H1 (cell line): Measurements from ENCODE around the gene SLC25A21. TPM values are rescaled to one million over a fixed set of nuclear protein-coding genes. Genes with fewer than 3 reads are reported as not detected.

ENCODE experiments used
- CTCF ChIA-PET: fragments of 300-600 bp; sonication (Branson Sonifier 250); formaldehyde crosslinking; loops from one replicate; lab custom pipeline; 2021; ENCODE audit not compliant: partially characterized antibody; lab: Charles Lee
- POLR2A ChIA-PET: fragments of 300-600 bp; sonication (Branson Sonifier 250); formaldehyde crosslinking; loops from one replicate; lab custom pipeline; 2021; ENCODE audit warnings: inconsistent platforms; ENCODE audit not compliant: partially characterized antibody; lab: Charles Lee
- DNase-seq, 2 experiments: peaks; one replicate each; pipeline versions ENCODE4 v3.0.0 to v3.0.0-alpha.2; 2010 to 2022; ENCODE audit warnings: low spot score in 2 of 2, low read depth in 1 of 2, mixed read lengths in 1 of 2
- FAIRE-seq: peaks from 2 replicates; lab custom pipeline; 2011; peaks lifted over from hg19 to GRCh38; lab: Jason Lieb, UNC
- H2AFZ ChIP-seq: 2 replicates; pipeline ENCODE4 v1.8.1; 2012; ENCODE audit warnings: low read length, inconsistent platforms
- H2AK5ac ChIP-seq: 2 replicates; pipeline ENCODE4 v1.6.1; 2013; ENCODE audit warnings: low read depth, low read length
- H2BK120ac ChIP-seq: replicated peaks from 2 replicates; pipeline ENCODE3; 2013; ENCODE audit warnings: low read depth, low read length, inconsistent platforms
- H2BK12ac ChIP-seq: 2 replicates; pipeline ENCODE4 v1.6.1; 2013; ENCODE audit warnings: low read depth, low read length
- H2BK15ac ChIP-seq: 2 replicates; pipeline ENCODE4 v1.6.1; 2013; ENCODE audit warnings: low read length
- H2BK20ac ChIP-seq: 2 replicates; pipeline ENCODE4 v1.6.1; 2013; ENCODE audit warnings: low read length
- H2BK5ac ChIP-seq: 2 replicates; pipeline ENCODE4 v1.6.1; 2013; ENCODE audit warnings: low read depth, low read length
- H3K14ac ChIP-seq: 2 replicates; pipeline ENCODE4 v1.6.1; 2013; ENCODE audit warnings: inconsistent platforms; ENCODE audit not compliant: insufficient read length
- H3K18ac ChIP-seq: 2 replicates; pipeline ENCODE4 v1.6.1; 2013; ENCODE audit warnings: low read length; ENCODE audit errors: extremely low read depth
- H3K23ac ChIP-seq: 2 replicates; pipeline ENCODE4 v1.6.1; 2013; ENCODE audit warnings: inconsistent platforms; ENCODE audit not compliant: insufficient read length
- H3K23me2 ChIP-seq: 2 replicates; pipeline ENCODE4 v1.6.1; 2013; ENCODE audit warnings: low read depth, low read length
- H3K27ac ChIP-seq: 2 replicates; pipeline ENCODE4 v1.6.1; 2011; ENCODE audit warnings: low read depth, low read length, inconsistent platforms
- H3K27me3 ChIP-seq, 4 experiments: replicated peaks in 1 of 4; 1 replicate in 1 of 4; 2 replicates in 3 of 4; pipeline versions ENCODE4 v1.6.1 to v1.8.1; 2011 to 2013; ENCODE audit warnings: low read length in 3 of 4, mild to moderate bottlenecking in 3 of 4, inconsistent platforms in 2 of 4, mixed read lengths in 2 of 4, moderate library complexity in 1 of 4; ENCODE audit not compliant: control insufficient read depth in 3 of 4, insufficient read depth in 3 of 4; ENCODE audit errors: extremely low read depth in 1 of 4
- H3K36me3 ChIP-seq, 4 experiments: 2 replicates each; pipeline versions ENCODE4 v1.6.1 to v1.8.1; 2011 to 2013; ENCODE audit warnings: mild to moderate bottlenecking in 4 of 4, low read length in 3 of 4, moderate library complexity in 2 of 4, control low read depth in 1 of 4, inconsistent platforms in 1 of 4; ENCODE audit not compliant: insufficient read depth in 4 of 4, control insufficient read depth in 2 of 4
- H3K4ac ChIP-seq: replicated peaks from 2 replicates; pipeline ENCODE3; 2013; ENCODE audit warnings: low read length, low read depth, mixed read lengths, inconsistent platforms; ENCODE audit not compliant: insufficient read length
- H3K4me1 ChIP-seq, 4 experiments: replicated peaks in 1 of 4; 1 replicate in 1 of 4; 2 replicates in 3 of 4; pipeline versions ENCODE4 v1.6.1 to v1.8.1; 2011 to 2013; ENCODE audit warnings: low read length in 3 of 4, inconsistent platforms in 2 of 4, mixed read lengths in 1 of 4; ENCODE audit not compliant: insufficient read depth in 4 of 4, control insufficient read depth in 3 of 4
- H3K4me2 ChIP-seq, 2 experiments: 2 replicates each; pipeline versions ENCODE4 v1.6.1 to v1.8.1; 2011 to 2013; ENCODE audit warnings: low read depth in 2 of 2, low read length in 2 of 2, control low read depth in 1 of 2, inconsistent platforms in 1 of 2, mild to moderate bottlenecking in 1 of 2; ENCODE audit not compliant: insufficient read depth in 1 of 2
- H3K4me3 ChIP-seq, 4 experiments: fragments of 200-600, 300-600 bp in 1 of 4; sonication (generic), shearing (Covaris generic), sonication (Bioruptor Twin) in 1 of 4; 2 replicates each; pipeline versions ENCODE4 v1.5.1 to v1.8.1; 2011 to 2016; ENCODE audit warnings: low read length in 4 of 4, low read depth in 3 of 4, control low read depth in 2 of 4, inconsistent platforms in 2 of 4, mild to moderate bottlenecking in 2 of 4, mixed read lengths in 1 of 4, moderate library complexity in 1 of 4; ENCODE audit not compliant: insufficient read depth in 2 of 4; ENCODE audit errors: extremely low read depth in 1 of 4
- H3K56ac ChIP-seq: replicated peaks from 2 replicates; pipeline ENCODE3; 2013; ENCODE audit warnings: low read depth, mild to moderate bottlenecking, mixed read lengths, low read length, inconsistent platforms; ENCODE audit not compliant: insufficient read length
- H3K79me1 ChIP-seq: 2 replicates; pipeline ENCODE4 v1.6.1; 2013; ENCODE audit warnings: low read depth, low read length, control low read depth
- H3K79me2 ChIP-seq, 2 experiments: 2 replicates each; pipeline versions ENCODE4 v1.6.1 to v1.8.1; 2012 to 2013; ENCODE audit warnings: low read length in 2 of 2, mild to moderate bottlenecking in 2 of 2, inconsistent platforms in 1 of 2; ENCODE audit not compliant: insufficient read depth in 2 of 2, control insufficient read depth in 1 of 2
- H3K9ac ChIP-seq, 4 experiments: replicated peaks in 1 of 4; 1 replicate in 1 of 4; 2 replicates in 3 of 4; pipeline versions ENCODE4 v1.6.1 to v1.8.1; 2011 to 2013; ENCODE audit warnings: low read depth in 3 of 4, low read length in 3 of 4, control low read depth in 2 of 4, mild to moderate bottlenecking in 2 of 4, moderate library complexity in 2 of 4, inconsistent platforms in 1 of 4; ENCODE audit errors: extremely low read depth in 1 of 4
- H3K9me3 ChIP-seq, 2 experiments: 2 replicates each; pipeline versions ENCODE4 v1.6.1 to v1.8.1; 2012 to 2013; ENCODE audit warnings: mild to moderate bottlenecking in 2 of 2, moderate library complexity in 2 of 2, control low read depth in 1 of 2, inconsistent platforms in 1 of 2, low read depth in 1 of 2, low read length in 1 of 2, mixed read lengths in 1 of 2; ENCODE audit not compliant: insufficient read depth in 2 of 2
- H4K20me1 ChIP-seq, 2 experiments: replicated peaks in 1 of 2; 2 replicates each; pipeline versions ENCODE3 to v1.8.1; 2011 to 2013; ENCODE audit warnings: inconsistent platforms in 2 of 2, low read length in 2 of 2, mild to moderate bottlenecking in 1 of 2; ENCODE audit not compliant: insufficient read depth in 2 of 2, control insufficient read depth in 1 of 2
- H4K5ac ChIP-seq: 2 replicates; pipeline ENCODE4 v1.6.1; 2013; ENCODE audit warnings: low read length, low read depth, mixed read lengths, inconsistent platforms; ENCODE audit not compliant: insufficient read length
- H4K8ac ChIP-seq: 2 replicates; pipeline ENCODE4 v1.8.0; 2013; ENCODE audit warnings: mild to moderate bottlenecking, moderate library complexity, low read length, inconsistent platforms; ENCODE audit not compliant: insufficient read depth; ENCODE audit errors: extremely low read depth
- H4K91ac ChIP-seq: replicated peaks from 2 replicates; pipeline ENCODE3; 2013; ENCODE audit warnings: low read length, mixed read lengths, inconsistent platforms; ENCODE audit not compliant: insufficient read length
- BACH1 ChIP-seq: IDR thresholded peaks from 2 replicates; pipeline ENCODE4 v1.6.1; 2012; ENCODE audit warnings: low read length, improper control_type of control experiment
- CBX5 ChIP-seq: fragments of 300-800, 300-1000 bp; sonication (generic); IDR thresholded peaks from 2 replicates; pipeline ENCODE4 v1.7.1; 2016; ENCODE audit warnings: antibody characterized with exemption, low read length, low read depth
- CHD1 ChIP-seq: IDR thresholded peaks from 2 replicates; pipeline ENCODE4 v1.6.1; 2012; ENCODE audit warnings: low read depth, low read length, improper control_type of control experiment
- FOSL1 ChIP-seq: IDR thresholded peaks from 2 replicates; pipeline ENCODE4 v1.6.1; 2011; ENCODE audit warnings: mild to moderate bottlenecking, low read depth, low read length, moderate library complexity; ENCODE audit not compliant: insufficient read depth
- GABPA ChIP-seq: IDR thresholded peaks from 2 replicates; pipeline ENCODE4 v1.6.1; 2011; ENCODE audit warnings: mild to moderate bottlenecking, low read length, moderate library complexity, borderline replicate concordance; ENCODE audit not compliant: insufficient read depth
- NANOG ChIP-seq: IDR thresholded peaks from 2 replicates; pipeline ENCODE4 v1.6.1; 2011; ENCODE audit warnings: low read length, low read depth, mild to moderate bottlenecking, inconsistent platforms; ENCODE audit not compliant: insufficient read depth, poor library complexity, severe bottlenecking
- NRF1 ChIP-seq: IDR thresholded peaks from 2 replicates; pipeline ENCODE4 v1.6.1; 2011; ENCODE audit warnings: mild to moderate bottlenecking, low read depth, low read length, improper control_type of control experiment
- SIX5 ChIP-seq: IDR thresholded peaks from 2 replicates; pipeline ENCODE4 v1.6.1; 2011; ENCODE audit warnings: mild to moderate bottlenecking, low read depth, low read length
- SP2 ChIP-seq: IDR thresholded peaks from 2 replicates; pipeline ENCODE4 v1.6.1; 2012; ENCODE audit warnings: mild to moderate bottlenecking, low read length, inconsistent platforms
- SRF ChIP-seq: IDR thresholded peaks from 2 replicates; pipeline ENCODE4 v1.6.1; 2011; ENCODE audit warnings: mild to moderate bottlenecking, low read depth, low read length, moderate library complexity
- TAF7 ChIP-seq: optimal IDR thresholded peaks from 2 replicates; pipeline ENCODE3; 2011; ENCODE audit warnings: low read depth, mild to moderate bottlenecking, inconsistent platforms, low read length, moderate library complexity, borderline replicate concordance
- WGBS, 2 experiments: shearing (Covaris generic) in 1 of 2; methylation state at CpG; one replicate each; pipeline versions ENCODE4 v1.1.6 to v1.1.7; 2013 to 2015; ENCODE audit warnings: low lambda C conversion rate in 2 of 2, mixed read lengths in 2 of 2, inconsistent platforms in 1 of 2, low coverage in 1 of 2, missing lambda C conversion rate in 1 of 2; ENCODE audit not compliant: insufficient replicate concordance in 2 of 2, insufficient coverage in 1 of 2, insufficient read length in 1 of 2; ENCODE audit errors: extremely low coverage in 1 of 2, missing lambda C conversion rate in 1 of 2; 5-methylcytosine and 5-hydroxymethylcytosine counted together
- polyA plus RNA-seq, 7 experiments: library from polyadenylated mRNA; depleted of rRNA in 3 of 7; stranded (reverse) in 5 of 7; unstranded in 2 of 7; fragments of >200 nt in 5 of 7; fragments of 200-250 nt in 2 of 7; gene quantifications; 1 replicate in 5 of 7; 2 replicates in 1 of 7; 4 replicates in 1 of 7; pipeline versions ENCODE4 v1.2.1 to v1.2.3, GENCODE V29; 2011 to 2013; ENCODE audit warnings: missing spikeins in 2 of 7, mixed read lengths in 2 of 7
- total RNA-seq: library from RNA; stranded (reverse); fragmentation: NEBNext Ultra II Directional; extraction: Animal tissue kit (Norgen Biotek cat#: 25700); gene quantifications from 2 replicates; pipeline ENCODE4 v1.2.1, GENCODE V29; 2021
- TF ChIP-seq, protein P1 (sequence below): IDR thresholded peaks from 2 replicates; pipeline ENCODE4 v1.6.1; 2011; ENCODE audit warnings: low read length, improper control_type of control experiment

Gene SLC25A21
- total and polyA plus RNA-seq, 2 of the 8 experiments (the other 6 are each of a cell fraction or from before 2014, with no cell fraction given) = 6.9 to 15.7 TPM

GRCh38 chr14:36931791-36932190 is 240.6 kb downstream of the SLC25A21 start:
- POLR2A ChIA-PET = no interaction called here
- Histone ChIP-seq H3K23me2 (no peaks in the 10 kb centered on the region), H3K9ac (no peak overlapping the region), H2BK120ac (no peak overlapping the region), H3K4me3 (no peak overlapping the region), H4K20me1 (no peaks in the 10 kb centered on the region), H3K14ac (no peak overlapping the region), H4K8ac (no peak overlapping the region), H2BK5ac (no peak overlapping the region), H3K4ac (no peak overlapping the region), H3K27me3 (peaks cover 0 to 1% (median 0%) of the 10 kb centered on the region in 4 experiments; a peak in 1 of 7 replicates), H2BK20ac (no peak overlapping the region), H2AK5ac (no peak overlapping the region), H3K56ac (no peak overlapping the region), H3K36me3 (no peaks in the 10 kb centered on the region), H4K5ac (no peak overlapping the region), H3K27ac (no peak overlapping the region), H3K18ac (no peak overlapping the region), H3K4me1 (no peaks in the 10 kb centered on the region), H4K91ac (no peak overlapping the region), H2AFZ (no peak overlapping the region), H2BK15ac (no peak overlapping the region), H3K4me2 (no peak overlapping the region), H2BK12ac (no peak overlapping the region), H3K79me2 (no peaks in the 10 kb centered on the region), H3K9me3 (no peaks in the 10 kb centered on the region), H3K79me1 (no peaks in the 10 kb centered on the region), H3K23ac (no peak overlapping the region)
- FAIRE-seq (no peak), DNase-seq (no peak)
- CTCF ChIA-PET = interaction anchor here (0.6 to 4.1 kb wide), 2 partner anchors 11 to 378 kb away, joined by 5 to 22 read pairs; no protein-coding TSS in a partner anchor
- WGBS, 2 experiments = 90% methylated on average over 2 of the region's 2 CpGs; no CpG with 5 or more reads in 1 of the 2 experiments
- TF ChIP-seq CHD1 (no peak), NRF1 (no peak), TAF7 (no peak), SP2 (no peak), SRF (no peak), FOSL1 (no peak), SIX5 (no peak), CBX5 (no peak), GABPA (no peak), BACH1 (no peak), NANOG (no peak)
- TF ChIP-seq, protein P1, sequence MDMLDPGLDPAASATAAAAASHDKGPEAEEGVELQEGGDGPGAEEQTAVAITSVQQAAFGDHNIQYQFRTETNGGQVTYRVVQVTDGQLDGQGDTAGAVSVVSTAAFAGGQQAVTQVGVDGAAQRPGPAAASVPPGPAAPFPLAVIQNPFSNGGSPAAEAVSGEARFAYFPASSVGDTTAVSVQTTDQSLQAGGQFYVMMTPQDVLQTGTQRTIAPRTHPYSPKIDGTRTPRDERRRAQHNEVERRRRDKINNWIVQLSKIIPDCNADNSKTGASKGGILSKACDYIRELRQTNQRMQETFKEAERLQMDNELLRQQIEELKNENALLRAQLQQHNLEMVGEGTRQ = no peak
